ENCODE measurements around the gene KLHL41.

DNA sequence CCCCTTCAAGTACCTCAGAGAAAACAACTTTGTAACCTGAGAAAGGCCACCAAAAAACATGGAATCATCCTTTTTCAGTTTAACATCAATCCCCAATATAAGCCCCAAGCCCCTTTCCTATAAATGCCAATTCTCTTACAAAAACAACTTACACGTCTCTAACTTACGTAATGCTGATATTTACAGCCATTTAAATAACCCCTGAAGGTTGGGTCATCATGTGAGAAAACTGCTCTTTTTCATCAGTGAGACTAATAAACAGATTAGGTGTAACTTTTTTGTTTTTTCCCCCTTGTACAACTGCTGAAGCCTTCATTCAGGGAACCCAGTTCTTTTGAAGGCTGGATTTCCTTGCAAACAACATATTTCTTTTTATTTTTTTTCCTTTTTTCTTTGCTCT is 60.4 kb downstream of the KLHL41 start:
- TF ChIP-seq, protein P1, sequence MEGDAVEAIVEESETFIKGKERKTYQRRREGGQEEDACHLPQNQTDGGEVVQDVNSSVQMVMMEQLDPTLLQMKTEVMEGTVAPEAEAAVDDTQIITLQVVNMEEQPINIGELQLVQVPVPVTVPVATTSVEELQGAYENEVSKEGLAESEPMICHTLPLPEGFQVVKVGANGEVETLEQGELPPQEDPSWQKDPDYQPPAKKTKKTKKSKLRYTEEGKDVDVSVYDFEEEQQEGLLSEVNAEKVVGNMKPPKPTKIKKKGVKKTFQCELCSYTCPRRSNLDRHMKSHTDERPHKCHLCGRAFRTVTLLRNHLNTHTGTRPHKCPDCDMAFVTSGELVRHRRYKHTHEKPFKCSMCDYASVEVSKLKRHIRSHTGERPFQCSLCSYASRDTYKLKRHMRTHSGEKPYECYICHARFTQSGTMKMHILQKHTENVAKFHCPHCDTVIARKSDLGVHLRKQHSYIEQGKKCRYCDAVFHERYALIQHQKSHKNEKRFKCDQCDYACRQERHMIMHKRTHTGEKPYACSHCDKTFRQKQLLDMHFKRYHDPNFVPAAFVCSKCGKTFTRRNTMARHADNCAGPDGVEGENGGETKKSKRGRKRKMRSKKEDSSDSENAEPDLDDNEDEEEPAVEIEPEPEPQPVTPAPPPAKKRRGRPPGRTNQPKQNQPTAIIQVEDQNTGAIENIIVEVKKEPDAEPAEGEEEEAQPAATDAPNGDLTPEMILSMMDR (IDR thresholded peaks at IDR 0.05; ENCODE audit: poor library complexity), result no peak
- TF ChIP-seq EZH2 (IDR thresholded peaks at IDR 0.05; ENCODE audit: borderline replicate concordance) (no peak), EZH2phosphoT487 (IDR thresholded peaks at IDR 0.05; ENCODE audit: low read depth, severe bottlenecking, unreplicated experiment) (no peak)
